ENCODE results near the gene TRRAP.

- TF ChIP-seq CTCF (IDR thresholded peaks at IDR 0.05; ENCODE audit: low read length) (no peak), EZH2 (optimal IDR thresholded peaks at IDR 0.05; ENCODE audit: low read depth, low read length) (no peak)
Observed at GRCh38 chr7:99033765-99034164, 155.4 kb downstream of the TRRAP start.

All from MM.1S (cell line).